Uterus (tissue), 2 donors: Measurements from ENCODE around the gene MEX3D.

Source experiments
- POLR2A ChIP-seq, 2 donors: fragments of 450-650 bp; IDR thresholded peaks; one replicate each; pipeline ENCODE4 v1.6.1; 2016; ENCODE audit warnings: antibody characterized with exemption in 2 of 2, mild to moderate bottlenecking in 1 of 2, moderate library complexity in 1 of 2
- TF ChIP-seq, protein P1 (sequence below), 4 experiments: fragments of 200-600 bp in 2 of 4; fragments of 450-650 bp in 2 of 4; sonication (generic) in 2 of 4; IDR thresholded peaks; one replicate each; pipeline ENCODE4 v1.5.1; 2016 to 2019; ENCODE audit warnings: antibody characterized with exemption in 4 of 4, mild to moderate bottlenecking in 2 of 4, moderate library complexity in 1 of 4

GRCh38 chr19:1587872-1588271, 19.7 kb upstream of the MEX3D start:
- TF ChIP-seq, protein P1, sequence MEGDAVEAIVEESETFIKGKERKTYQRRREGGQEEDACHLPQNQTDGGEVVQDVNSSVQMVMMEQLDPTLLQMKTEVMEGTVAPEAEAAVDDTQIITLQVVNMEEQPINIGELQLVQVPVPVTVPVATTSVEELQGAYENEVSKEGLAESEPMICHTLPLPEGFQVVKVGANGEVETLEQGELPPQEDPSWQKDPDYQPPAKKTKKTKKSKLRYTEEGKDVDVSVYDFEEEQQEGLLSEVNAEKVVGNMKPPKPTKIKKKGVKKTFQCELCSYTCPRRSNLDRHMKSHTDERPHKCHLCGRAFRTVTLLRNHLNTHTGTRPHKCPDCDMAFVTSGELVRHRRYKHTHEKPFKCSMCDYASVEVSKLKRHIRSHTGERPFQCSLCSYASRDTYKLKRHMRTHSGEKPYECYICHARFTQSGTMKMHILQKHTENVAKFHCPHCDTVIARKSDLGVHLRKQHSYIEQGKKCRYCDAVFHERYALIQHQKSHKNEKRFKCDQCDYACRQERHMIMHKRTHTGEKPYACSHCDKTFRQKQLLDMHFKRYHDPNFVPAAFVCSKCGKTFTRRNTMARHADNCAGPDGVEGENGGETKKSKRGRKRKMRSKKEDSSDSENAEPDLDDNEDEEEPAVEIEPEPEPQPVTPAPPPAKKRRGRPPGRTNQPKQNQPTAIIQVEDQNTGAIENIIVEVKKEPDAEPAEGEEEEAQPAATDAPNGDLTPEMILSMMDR (IDR thresholded peaks at IDR 0.05) = no peak
- TF ChIP-seq POLR2A (IDR thresholded peaks at IDR 0.05) = no peak
